Measurements from ENCODE around the gene TMEM131.
"Not testable (repeated sequence)": the region's sequence is repeated elsewhere in the genome, so short reads cannot be mapped to it uniquely, and the experiment has no call there.

TMEM131 gene

GRCh38 chr2:98028101-98028561 lies 32.4 kb upstream of the TMEM131 start:
- DNase-seq (ENCODE audit: low spot score in 2 of 2): no peak
- peak overlapping the region; percentile 77 for H3K4me3 Mint-ChIP-seq

GRCh38 chr2:98027538-98027937 lies 31.8 kb upstream of the TMEM131 start:
- peak overlapping the region; percentile 90 for H3K27ac Mint-ChIP-seq
- no peaks in the 10 kb centered on the region for H3K36me3 Mint-ChIP-seq
- peaks cover 34% of the 10 kb centered on the region for H3K4me1 Mint-ChIP-seq
- peak; percentile 82 for ATAC-seq (ENCODE audit: low read depth)
- peak; percentile 47 to 57 for DNase-seq (ENCODE audit: low spot score in 2 of 2)
- H3K27me3 Mint-ChIP-seq: no peaks in the 10 kb centered on the region
- H3K9me3 Mint-ChIP-seq: no peaks in the 10 kb centered on the region
- peak overlapping the region; percentile 77 for H3K4me3 Mint-ChIP-seq

More at GRCh38 chr2:98028101-98028561, 32.4 kb upstream of the TMEM131 start:
- peaks cover 36% of the 10 kb centered on the region for H3K4me1 Mint-ChIP-seq
- H3K36me3 Mint-ChIP-seq: no peaks in the 10 kb centered on the region
- no peaks in the 10 kb centered on the region for H3K27me3 Mint-ChIP-seq
- ATAC-seq (ENCODE audit: low read depth): no peak
- no peaks in the 10 kb centered on the region for H3K9me3 Mint-ChIP-seq
- peak overlapping the region; percentile 90 for H3K27ac Mint-ChIP-seq

GRCh38 chr2:98026927-98027522 lies 31.3 kb upstream of the TMEM131 start:
- Mint-ChIP-seq H3K36me3 (no peaks in the 10 kb centered on the region), H3K4me3 (peak overlapping the region; percentile 77), H3K4me1 (peaks cover 37% of the 10 kb centered on the region), H3K27me3 (no peaks in the 10 kb centered on the region), H3K27ac (peak overlapping the region; percentile 90), H3K9me3 (no peaks in the 10 kb centered on the region)
- peak in 1 of 2 donors; percentile 57 for DNase-seq (ENCODE audit: low spot score in 2 of 2)
- peak; percentile 83 for ATAC-seq (ENCODE audit: low read depth)

GRCh38 chr2:98026292-98026691 lies 30.5 kb upstream of the TMEM131 start:
- H3K27me3 Mint-ChIP-seq: no peaks in the 10 kb centered on the region
- H3K4me3 Mint-ChIP-seq: peak overlapping the region; percentile 77
- H3K27ac Mint-ChIP-seq: peak overlapping the region; percentile 90
- ATAC-seq (ENCODE audit: low read depth): no peak
- no peaks in the 10 kb centered on the region for H3K36me3 Mint-ChIP-seq
- no peaks in the 10 kb centered on the region for H3K9me3 Mint-ChIP-seq
- DNase-seq (ENCODE audit: low spot score in 2 of 2): no peak
- peaks cover 41% of the 10 kb centered on the region for H3K4me1 Mint-ChIP-seq

- H3K27me3 Mint-ChIP-seq: no peaks in the 10 kb centered on the region
- H3K4me1 Mint-ChIP-seq: peaks cover 43% of the 10 kb centered on the region
- DNase-seq (ENCODE audit: low spot score in 2 of 2): no peak
- H3K27ac Mint-ChIP-seq: peak overlapping the region; percentile 90
- H3K36me3 Mint-ChIP-seq: no peaks in the 10 kb centered on the region
- peak overlapping the region; percentile 77 for H3K4me3 Mint-ChIP-seq
- H3K9me3 Mint-ChIP-seq: no peaks in the 10 kb centered on the region
- no peak for ATAC-seq (ENCODE audit: low read depth)
These were observed 29.8 kb upstream of the TMEM131 start for GRCh38 chr2:98025481-98026037.

GRCh38 chr2:98022067-98022466 lies 26.3 kb upstream of the TMEM131 start:
- Mint-ChIP-seq H3K27ac (peak overlapping the region; percentile 14), H3K4me1 (peaks cover 28% of the 10 kb centered on the region)
- ATAC-seq (ENCODE audit: low read depth); H3K27me3 Mint-ChIP-seq; H3K4me3 Mint-ChIP-seq; H3K9me3 Mint-ChIP-seq; DNase-seq (ENCODE audit: low spot score in 2 of 2); H3K36me3 Mint-ChIP-seq: not testable (repeated sequence)

GRCh38 chr2:98020992-98021713 lies 25.4 kb upstream of the TMEM131 start:
- DNase-seq (ENCODE audit: low spot score in 2 of 2) (no peak), ATAC-seq (ENCODE audit: low read depth) (no peak)
- H3K36me3 Mint-ChIP-seq: no peaks in the 10 kb centered on the region
- H3K9me3 Mint-ChIP-seq: no peaks in the 10 kb centered on the region
- H3K4me3 Mint-ChIP-seq: no peak overlapping the region
- no peaks in the 10 kb centered on the region for H3K27me3 Mint-ChIP-seq
- H3K4me1 Mint-ChIP-seq: peaks cover 24% of the 10 kb centered on the region
- H3K27ac Mint-ChIP-seq: no peak overlapping the region

GRCh38 chr2:98020516-98020915 lies 24.8 kb upstream of the TMEM131 start:
- Mint-ChIP-seq H3K4me1 (peaks cover 24% of the 10 kb centered on the region), H3K27ac (no peak overlapping the region), H3K4me3 (no peak overlapping the region), H3K36me3 (no peaks in the 10 kb centered on the region), H3K9me3 (no peaks in the 10 kb centered on the region), H3K27me3 (no peaks in the 10 kb centered on the region)
- DNase-seq (ENCODE audit: low spot score in 2 of 2): no peak
- no peak for ATAC-seq (ENCODE audit: low read depth)

GRCh38 chr2:98016908-98017670 lies 21.3 kb upstream of the TMEM131 start:
- Mint-ChIP-seq H3K36me3 (no peaks in the 10 kb centered on the region), H3K27ac (no peak overlapping the region), H3K4me1 (peaks cover 38% of the 10 kb centered on the region), H3K4me3 (no peak overlapping the region), H3K27me3 (no peaks in the 10 kb centered on the region), H3K9me3 (no peaks in the 10 kb centered on the region)
- DNase-seq (ENCODE audit: low spot score in 2 of 2): no peak
- ATAC-seq (ENCODE audit: low read depth): no peak

- Mint-ChIP-seq H3K9me3 (no peaks in the 10 kb centered on the region), H3K27ac (peak overlapping the region; percentile 89), H3K27me3 (no peaks in the 10 kb centered on the region), H3K36me3 (no peaks in the 10 kb centered on the region), H3K4me1 (peaks cover 42% of the 10 kb centered on the region), H3K4me3 (no peak overlapping the region)
- DNase-seq (ENCODE audit: low spot score in 2 of 2) (no peak), ATAC-seq (ENCODE audit: low read depth) (peak; percentile 15)
These were observed 19.9 kb upstream of the TMEM131 start for GRCh38 chr2:98015671-98016070.

- ATAC-seq (ENCODE audit: low read depth) (no peak), DNase-seq (ENCODE audit: low spot score in 2 of 2) (no peak)
- H3K4me1 Mint-ChIP-seq: peaks cover 51% of the 10 kb centered on the region
- peak overlapping the region; percentile 89 for H3K27ac Mint-ChIP-seq
- no peak overlapping the region for H3K4me3 Mint-ChIP-seq
- H3K27me3 Mint-ChIP-seq: no peaks in the 10 kb centered on the region
- H3K9me3 Mint-ChIP-seq: no peaks in the 10 kb centered on the region
- H3K36me3 Mint-ChIP-seq: no peaks in the 10 kb centered on the region
These were observed 18.6 kb upstream of the TMEM131 start for GRCh38 chr2:98014379-98014778.

GRCh38 chr2:98013407-98014042 lies 17.8 kb upstream of the TMEM131 start:
- no peaks in the 10 kb centered on the region for H3K9me3 Mint-ChIP-seq
- H3K4me1 Mint-ChIP-seq: peaks cover 51% of the 10 kb centered on the region
- H3K36me3 Mint-ChIP-seq: no peaks in the 10 kb centered on the region
- H3K4me3 Mint-ChIP-seq: peak overlapping the region; percentile 59
- peak overlapping the region; percentile 89 for H3K27ac Mint-ChIP-seq
- H3K27me3 Mint-ChIP-seq: no peaks in the 10 kb centered on the region
- ATAC-seq (ENCODE audit: low read depth) (no peak), DNase-seq (ENCODE audit: low spot score in 2 of 2) (no peak)

- no peaks in the 10 kb centered on the region for H3K36me3 Mint-ChIP-seq
- peaks cover 51% of the 10 kb centered on the region for H3K4me1 Mint-ChIP-seq
- ATAC-seq (ENCODE audit: low read depth) (peak; percentile 88), DNase-seq (ENCODE audit: low spot score in 2 of 2) (peak; percentile 61 to 68)
- peak overlapping the region; percentile 89 for H3K27ac Mint-ChIP-seq
- no peaks in the 10 kb centered on the region for H3K9me3 Mint-ChIP-seq
- peak overlapping the region; percentile 72 for H3K4me3 Mint-ChIP-seq
- no peaks in the 10 kb centered on the region for H3K27me3 Mint-ChIP-seq
These were observed 16.8 kb upstream of the TMEM131 start for GRCh38 chr2:98012561-98012991.
